Measurements from ENCODE around the gene NOL4L.

GRCh38 chr20:32455901-32456701, 129.0 kb downstream of the NOL4L start:
- TF ChIP-seq, protein P1, sequence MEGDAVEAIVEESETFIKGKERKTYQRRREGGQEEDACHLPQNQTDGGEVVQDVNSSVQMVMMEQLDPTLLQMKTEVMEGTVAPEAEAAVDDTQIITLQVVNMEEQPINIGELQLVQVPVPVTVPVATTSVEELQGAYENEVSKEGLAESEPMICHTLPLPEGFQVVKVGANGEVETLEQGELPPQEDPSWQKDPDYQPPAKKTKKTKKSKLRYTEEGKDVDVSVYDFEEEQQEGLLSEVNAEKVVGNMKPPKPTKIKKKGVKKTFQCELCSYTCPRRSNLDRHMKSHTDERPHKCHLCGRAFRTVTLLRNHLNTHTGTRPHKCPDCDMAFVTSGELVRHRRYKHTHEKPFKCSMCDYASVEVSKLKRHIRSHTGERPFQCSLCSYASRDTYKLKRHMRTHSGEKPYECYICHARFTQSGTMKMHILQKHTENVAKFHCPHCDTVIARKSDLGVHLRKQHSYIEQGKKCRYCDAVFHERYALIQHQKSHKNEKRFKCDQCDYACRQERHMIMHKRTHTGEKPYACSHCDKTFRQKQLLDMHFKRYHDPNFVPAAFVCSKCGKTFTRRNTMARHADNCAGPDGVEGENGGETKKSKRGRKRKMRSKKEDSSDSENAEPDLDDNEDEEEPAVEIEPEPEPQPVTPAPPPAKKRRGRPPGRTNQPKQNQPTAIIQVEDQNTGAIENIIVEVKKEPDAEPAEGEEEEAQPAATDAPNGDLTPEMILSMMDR (IDR thresholded peaks at IDR 0.05; ENCODE audit: insufficient read depth, low read length): no peak
- no peak for TF ChIP-seq REST (IDR thresholded peaks at IDR 0.05; ENCODE audit: insufficient replicate concordance, low read depth)

Measured in HL-60 (cell line).